ENCODE results near the gene CTTNBP2.

Gene CTTNBP2

DNA sequence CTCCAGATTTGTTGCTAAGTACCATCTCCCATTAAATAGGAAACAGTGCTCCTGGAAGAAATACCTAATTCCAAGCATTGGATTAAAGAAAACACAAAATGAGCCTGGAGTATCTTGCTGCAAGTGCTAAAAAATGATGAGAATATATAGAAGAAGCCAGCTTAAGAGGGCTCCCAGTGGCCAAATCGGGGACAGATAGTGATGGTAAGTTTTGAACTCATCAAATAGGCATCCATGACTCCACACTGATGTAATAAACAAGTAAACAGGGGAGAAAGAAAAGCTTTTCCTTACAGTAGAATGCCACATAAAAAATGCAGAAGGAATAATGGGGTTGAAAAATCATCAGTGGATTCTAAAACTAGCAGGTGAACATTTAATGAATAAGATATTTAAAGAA is 72.4 kb downstream of the CTTNBP2 start:
- peaks cover 15% of the 10 kb centered on the region for H3K4me1 ChIP-seq (ENCODE audit: control insufficient read depth, low read depth, low read length)
- H3K27me3 ChIP-seq (ENCODE audit: control insufficient read depth, insufficient read depth, low read length): no peaks in the 10 kb centered on the region
- H3K9me3 ChIP-seq (ENCODE audit: control insufficient read depth, low read depth, low read length): no peaks in the 10 kb centered on the region
- no peak overlapping the region for H3K9ac ChIP-seq (ENCODE audit: low read length)
- H3K36me3 ChIP-seq (ENCODE audit: control insufficient read depth, low read depth, low read length): no peaks in the 10 kb centered on the region
- no peak overlapping the region for H3K27ac ChIP-seq (ENCODE audit: low read length)
- no peak overlapping the region for H3K4me3 ChIP-seq (ENCODE audit: low read length)

DNA sequence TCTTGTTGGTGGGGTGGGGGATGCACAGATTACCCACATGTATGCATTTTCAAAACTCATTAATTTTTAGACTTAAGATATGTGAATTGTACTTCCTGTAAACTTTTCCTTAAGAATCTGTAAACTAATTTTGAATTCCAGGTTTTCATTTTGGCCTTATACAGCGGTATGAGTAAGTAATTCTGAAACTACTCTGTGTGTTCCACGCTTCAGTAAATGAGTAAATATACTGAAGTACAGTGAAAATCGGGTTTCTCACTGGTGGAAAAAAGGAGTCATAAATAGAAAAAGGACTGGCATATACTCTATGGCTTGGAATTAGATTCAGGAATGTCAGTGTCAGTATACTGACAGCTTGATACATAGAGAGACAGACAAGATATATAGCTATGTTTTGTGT is 72.8 kb downstream of the CTTNBP2 start:
- Histone ChIP-seq H3K9ac (ENCODE audit: low read length) (no peak overlapping the region), H3K9me3 (ENCODE audit: control insufficient read depth, low read depth, low read length) (no peaks in the 10 kb centered on the region), H3K4me3 (ENCODE audit: low read length) (no peak overlapping the region), H3K27ac (ENCODE audit: low read length) (no peak overlapping the region), H3K4me1 (ENCODE audit: control insufficient read depth, low read depth, low read length) (peaks cover 15% of the 10 kb centered on the region), H3K27me3 (ENCODE audit: control insufficient read depth, insufficient read depth, low read length) (no peaks in the 10 kb centered on the region), H3K36me3 (ENCODE audit: control insufficient read depth, low read depth, low read length) (no peaks in the 10 kb centered on the region)

- peaks cover 8% of the 10 kb centered on the region for H3K36me3 ChIP-seq (ENCODE audit: control insufficient read depth, low read depth, low read length)
- no peaks in the 10 kb centered on the region for H3K27me3 ChIP-seq (ENCODE audit: control insufficient read depth, insufficient read depth, low read length)
- peak overlapping the region; percentile 24 for H3K27ac ChIP-seq (ENCODE audit: low read length)
- no peaks in the 10 kb centered on the region for H3K9me3 ChIP-seq (ENCODE audit: control insufficient read depth, low read depth, low read length)
- peaks cover 15% of the 10 kb centered on the region for H3K4me1 ChIP-seq (ENCODE audit: control insufficient read depth, low read depth, low read length)
- no peak overlapping the region for H3K9ac ChIP-seq (ENCODE audit: low read length)
- no peak overlapping the region for H3K4me3 ChIP-seq (ENCODE audit: low read length)
Measured at GRCh38 chr7:117796889-117797288, 76.4 kb downstream of the CTTNBP2 start.

DNA sequence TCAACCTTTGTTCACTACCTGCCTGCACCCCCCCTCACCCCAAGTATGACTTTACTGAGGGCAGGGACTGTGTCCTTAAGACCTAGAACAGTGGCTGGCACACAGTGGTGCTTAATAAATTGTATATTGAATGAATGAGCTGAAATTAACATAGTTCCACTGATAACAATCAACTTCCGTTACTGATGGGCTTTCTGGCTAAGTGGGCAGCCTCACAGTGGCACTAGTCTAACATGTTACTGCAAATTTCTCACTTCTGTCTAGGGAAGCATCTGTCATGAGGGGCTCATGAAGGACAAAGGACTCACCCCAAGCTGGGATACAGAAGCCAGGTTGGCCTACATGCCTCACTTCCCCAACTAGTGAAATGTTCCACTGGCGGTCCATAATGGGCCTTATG is 79.3 kb downstream of the CTTNBP2 start:
- peaks cover 19% of the 10 kb centered on the region for H3K36me3 ChIP-seq (ENCODE audit: control insufficient read depth, low read depth, low read length)
- H3K9ac ChIP-seq (ENCODE audit: low read length): no peak overlapping the region
- no peak overlapping the region for H3K27ac ChIP-seq (ENCODE audit: low read length)
- peaks cover 9% of the 10 kb centered on the region for H3K4me1 ChIP-seq (ENCODE audit: control insufficient read depth, low read depth, low read length)
- no peaks in the 10 kb centered on the region for H3K27me3 ChIP-seq (ENCODE audit: control insufficient read depth, insufficient read depth, low read length)
- no peaks in the 10 kb centered on the region for H3K9me3 ChIP-seq (ENCODE audit: control insufficient read depth, low read depth, low read length)
- no peak overlapping the region for H3K4me3 ChIP-seq (ENCODE audit: low read length)

DNA sequence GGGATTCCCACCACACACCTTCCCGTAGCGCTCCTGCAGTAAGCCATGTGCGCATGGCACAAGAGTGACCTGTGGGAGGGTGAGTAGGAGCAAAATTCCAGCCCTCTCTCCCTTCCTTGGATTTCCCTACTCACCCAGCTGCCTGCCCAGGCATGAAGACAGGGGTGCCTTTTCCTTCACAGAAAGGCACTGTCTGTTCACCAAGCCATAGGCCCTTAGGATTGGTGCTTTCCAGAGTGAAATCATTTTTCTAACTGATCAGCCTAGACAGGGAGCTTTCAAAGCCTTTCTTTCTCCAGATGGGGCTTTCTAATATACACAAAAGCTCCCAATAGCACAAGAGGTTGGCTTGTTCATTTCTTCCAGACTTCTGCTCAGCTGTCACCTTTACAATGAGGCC is 79.7 kb downstream of the CTTNBP2 start:
- Histone ChIP-seq H3K9ac (ENCODE audit: low read length) (no peak overlapping the region), H3K4me3 (ENCODE audit: low read length) (no peak overlapping the region), H3K4me1 (ENCODE audit: control insufficient read depth, low read depth, low read length) (peaks cover 9% of the 10 kb centered on the region), H3K27me3 (ENCODE audit: control insufficient read depth, insufficient read depth, low read length) (no peaks in the 10 kb centered on the region), H3K36me3 (ENCODE audit: control insufficient read depth, low read depth, low read length) (peaks cover 19% of the 10 kb centered on the region), H3K27ac (ENCODE audit: low read length) (no peak overlapping the region), H3K9me3 (ENCODE audit: control insufficient read depth, low read depth, low read length) (no peaks in the 10 kb centered on the region)

DNA sequence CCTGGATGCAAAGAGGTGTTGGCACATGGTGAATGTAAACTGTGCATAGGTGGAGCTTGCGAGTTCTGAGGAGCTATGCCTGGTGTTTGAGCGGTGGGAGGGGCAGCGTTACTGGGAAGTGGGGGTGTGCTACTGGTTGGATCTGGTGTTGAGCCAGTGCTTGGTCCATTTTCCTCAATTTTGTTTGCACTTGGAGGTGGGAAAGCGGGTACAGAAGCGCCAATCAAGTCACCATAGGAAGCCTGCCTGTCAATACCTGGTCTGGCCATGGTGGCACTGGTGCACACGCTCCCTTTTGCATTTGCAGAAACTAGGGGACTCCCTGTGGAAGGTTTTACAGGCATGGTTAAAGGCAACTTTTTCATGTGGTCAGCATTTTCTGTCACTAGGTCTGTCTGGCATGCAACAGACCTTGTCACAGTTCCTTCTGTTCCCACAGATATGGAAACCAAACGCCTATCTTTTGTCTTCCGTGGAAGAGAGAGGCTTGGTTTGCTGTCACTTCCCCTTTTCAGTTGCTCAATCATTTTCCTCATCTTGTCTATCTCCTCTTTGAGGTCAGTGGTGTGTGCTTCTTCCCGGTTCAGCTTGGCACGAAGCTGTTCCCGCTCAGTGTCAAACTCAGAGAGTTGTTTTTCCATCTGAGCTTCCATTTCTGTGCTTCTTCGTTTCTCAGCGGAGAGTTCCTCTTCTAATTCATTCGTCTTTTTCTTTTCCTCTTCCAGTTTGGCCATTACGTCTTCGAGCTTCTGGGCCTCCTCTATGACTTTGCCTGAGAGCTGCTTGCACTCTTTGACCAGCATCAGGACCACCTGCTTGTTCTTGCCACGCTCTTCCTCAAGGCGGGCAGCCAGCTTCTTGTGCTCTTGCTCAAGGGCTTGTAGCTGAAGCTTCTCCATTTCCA is 81.1 kb downstream of the CTTNBP2 start:
- Histone ChIP-seq H3K4me3 (ENCODE audit: low read length) (no peak overlapping the region), H3K9ac (ENCODE audit: low read length) (no peak overlapping the region), H3K36me3 (ENCODE audit: control insufficient read depth, low read depth, low read length) (peaks cover 19% of the 10 kb centered on the region), H3K4me1 (ENCODE audit: control insufficient read depth, low read depth, low read length) (peaks cover 6% of the 10 kb centered on the region), H3K9me3 (ENCODE audit: control insufficient read depth, low read depth, low read length) (no peaks in the 10 kb centered on the region), H3K27me3 (ENCODE audit: control insufficient read depth, insufficient read depth, low read length) (no peaks in the 10 kb centered on the region), H3K27ac (ENCODE audit: low read length) (no peak overlapping the region)

DNA sequence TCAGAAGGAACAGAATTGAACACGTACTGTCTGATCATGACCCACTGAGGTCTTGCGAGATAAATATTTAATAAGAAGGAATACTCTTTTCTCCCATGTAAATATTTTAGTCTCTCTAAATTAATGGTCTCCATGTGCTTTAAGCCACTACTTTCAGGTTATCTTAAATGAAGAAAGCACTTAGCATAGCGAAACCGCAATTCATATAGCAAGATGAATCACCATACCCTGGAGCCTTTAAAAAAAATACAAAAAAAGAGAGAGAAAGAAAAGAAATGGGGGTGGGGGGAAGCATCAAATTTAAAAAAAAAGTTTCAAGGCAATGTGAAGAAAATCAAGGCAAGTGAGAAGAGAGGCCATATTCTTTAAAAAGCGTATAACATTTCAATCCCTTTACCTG is 82.5 kb downstream of the CTTNBP2 start:
- H3K27ac ChIP-seq (ENCODE audit: low read length): no peak overlapping the region
- H3K9ac ChIP-seq (ENCODE audit: low read length): no peak overlapping the region
- H3K4me1 ChIP-seq (ENCODE audit: control insufficient read depth, low read depth, low read length): no peaks in the 10 kb centered on the region
- no peaks in the 10 kb centered on the region for H3K9me3 ChIP-seq (ENCODE audit: control insufficient read depth, low read depth, low read length)
- H3K4me3 ChIP-seq (ENCODE audit: low read length): no peak overlapping the region
- peaks cover 19% of the 10 kb centered on the region for H3K36me3 ChIP-seq (ENCODE audit: control insufficient read depth, low read depth, low read length)
- H3K27me3 ChIP-seq (ENCODE audit: control insufficient read depth, insufficient read depth, low read length): no peaks in the 10 kb centered on the region

DNA sequence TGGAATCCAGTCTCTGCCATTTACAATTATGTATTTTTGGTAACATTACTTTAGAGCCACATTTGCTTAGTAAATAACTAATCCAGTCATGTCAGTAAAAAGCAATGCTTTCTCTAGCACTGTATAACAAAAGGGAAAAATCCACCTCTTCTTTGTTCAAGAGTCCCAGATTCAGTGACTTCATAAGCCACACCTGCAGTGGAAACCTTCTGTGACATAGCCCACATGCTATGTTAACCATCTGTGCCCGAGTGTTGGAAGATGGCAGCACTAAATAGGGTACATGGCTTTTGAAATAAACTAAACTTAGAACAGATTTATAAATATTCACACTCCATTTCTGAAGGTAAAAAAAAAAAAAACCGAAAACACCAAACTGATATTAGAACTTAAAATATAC is 83.0 kb downstream of the CTTNBP2 start:
- H3K36me3 ChIP-seq (ENCODE audit: control insufficient read depth, low read depth, low read length): peaks cover 19% of the 10 kb centered on the region
- no peaks in the 10 kb centered on the region for H3K4me1 ChIP-seq (ENCODE audit: control insufficient read depth, low read depth, low read length)
- H3K4me3 ChIP-seq (ENCODE audit: low read length): no peak overlapping the region
- no peak overlapping the region for H3K27ac ChIP-seq (ENCODE audit: low read length)
- H3K9ac ChIP-seq (ENCODE audit: low read length): no peak overlapping the region
- H3K9me3 ChIP-seq (ENCODE audit: control insufficient read depth, low read depth, low read length): no peaks in the 10 kb centered on the region
- no peaks in the 10 kb centered on the region for H3K27me3 ChIP-seq (ENCODE audit: control insufficient read depth, insufficient read depth, low read length)

DNA sequence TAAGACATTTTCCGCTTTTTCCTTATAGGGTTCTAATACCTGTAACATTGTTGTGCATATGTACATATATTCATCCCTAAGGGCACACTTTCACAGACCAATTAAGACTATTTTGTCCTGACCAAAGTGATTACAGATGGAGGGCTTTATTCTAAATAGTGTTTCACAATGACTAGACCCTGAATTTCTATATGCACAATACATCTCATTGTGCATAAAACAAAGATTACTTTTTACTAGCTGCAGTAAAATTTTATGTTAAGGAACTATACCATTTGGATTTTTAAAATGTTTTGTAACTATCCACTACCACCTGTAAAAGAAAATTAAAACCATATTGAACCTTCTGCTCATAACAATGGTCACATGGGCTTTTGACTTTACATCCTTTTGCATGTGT is 87.8 kb downstream of the CTTNBP2 start:
- Histone ChIP-seq H3K36me3 (ENCODE audit: control insufficient read depth, low read depth, low read length) (no peaks in the 10 kb centered on the region), H3K9ac (ENCODE audit: low read length) (no peak overlapping the region), H3K9me3 (ENCODE audit: control insufficient read depth, low read depth, low read length) (no peaks in the 10 kb centered on the region), H3K27me3 (ENCODE audit: control insufficient read depth, insufficient read depth, low read length) (no peaks in the 10 kb centered on the region), H3K4me1 (ENCODE audit: control insufficient read depth, low read depth, low read length) (no peaks in the 10 kb centered on the region), H3K4me3 (ENCODE audit: low read length) (no peak overlapping the region), H3K27ac (ENCODE audit: low read length) (no peak overlapping the region)

DNA sequence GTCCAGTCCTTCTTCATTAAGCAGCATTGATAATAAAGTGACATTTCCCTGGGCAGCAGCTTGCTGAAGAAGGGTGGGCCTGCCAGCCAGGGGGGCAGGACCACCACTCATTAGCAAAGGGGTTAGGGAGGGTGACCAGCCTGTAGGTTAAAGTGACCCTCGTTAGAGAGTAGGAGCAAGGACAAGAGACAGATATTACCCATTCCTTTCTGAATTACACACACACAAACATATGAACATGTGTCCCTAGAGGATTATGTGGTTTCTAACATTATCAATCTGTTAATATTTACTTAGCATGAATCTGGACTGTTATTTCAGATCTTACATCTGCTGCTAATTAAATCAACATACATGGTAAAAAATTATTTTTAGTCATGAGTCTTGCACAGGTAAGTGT is 88.9 kb downstream of the CTTNBP2 start:
- H3K27ac ChIP-seq (ENCODE audit: low read length): no peak overlapping the region
- H3K4me3 ChIP-seq (ENCODE audit: low read length): no peak overlapping the region
- H3K9ac ChIP-seq (ENCODE audit: low read length): no peak overlapping the region
- H3K9me3 ChIP-seq (ENCODE audit: control insufficient read depth, low read depth, low read length): no peaks in the 10 kb centered on the region
- H3K4me1 ChIP-seq (ENCODE audit: control insufficient read depth, low read depth, low read length): no peaks in the 10 kb centered on the region
- H3K36me3 ChIP-seq (ENCODE audit: control insufficient read depth, low read depth, low read length): no peaks in the 10 kb centered on the region
- no peaks in the 10 kb centered on the region for H3K27me3 ChIP-seq (ENCODE audit: control insufficient read depth, insufficient read depth, low read length)

DNA sequence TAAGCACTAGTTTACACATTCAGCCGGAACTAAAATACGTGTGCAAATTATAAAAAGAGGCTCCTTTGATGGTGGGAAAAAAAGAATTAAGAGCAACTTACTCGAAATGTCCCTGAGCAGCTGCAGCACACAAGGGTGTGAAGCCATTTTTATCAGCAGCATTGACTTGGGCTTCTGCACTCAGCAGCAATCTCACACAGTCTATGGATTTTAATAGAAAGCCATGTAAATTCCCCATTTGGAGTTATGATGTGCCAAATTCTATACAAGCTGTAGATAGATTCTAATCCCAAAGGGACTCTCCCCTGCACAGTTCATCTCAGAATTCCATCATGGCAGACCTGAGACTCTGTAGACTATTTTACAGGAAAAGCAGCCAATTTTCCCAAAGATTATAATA is 90.5 kb downstream of the CTTNBP2 start:
- Histone ChIP-seq H3K9me3 (ENCODE audit: control insufficient read depth, low read depth, low read length) (no peaks in the 10 kb centered on the region), H3K36me3 (ENCODE audit: control insufficient read depth, low read depth, low read length) (peaks cover 4% of the 10 kb centered on the region), H3K4me1 (ENCODE audit: control insufficient read depth, low read depth, low read length) (no peaks in the 10 kb centered on the region), H3K27ac (ENCODE audit: low read length) (no peak overlapping the region), H3K9ac (ENCODE audit: low read length) (no peak overlapping the region), H3K27me3 (ENCODE audit: control insufficient read depth, insufficient read depth, low read length) (no peaks in the 10 kb centered on the region), H3K4me3 (ENCODE audit: low read length) (no peak overlapping the region)

- H3K36me3 ChIP-seq (ENCODE audit: control insufficient read depth, low read depth, low read length): peaks cover 11% of the 10 kb centered on the region
- H3K9me3 ChIP-seq (ENCODE audit: control insufficient read depth, low read depth, low read length): no peaks in the 10 kb centered on the region
- H3K27ac ChIP-seq (ENCODE audit: low read length): no peak overlapping the region
- no peak overlapping the region for H3K9ac ChIP-seq (ENCODE audit: low read length)
- no peaks in the 10 kb centered on the region for H3K4me1 ChIP-seq (ENCODE audit: control insufficient read depth, low read depth, low read length)
- no peaks in the 10 kb centered on the region for H3K27me3 ChIP-seq (ENCODE audit: control insufficient read depth, insufficient read depth, low read length)
- no peak overlapping the region for H3K4me3 ChIP-seq (ENCODE audit: low read length)
Measured at GRCh38 chr7:117781707-117782106, 91.5 kb downstream of the CTTNBP2 start.

Data from iPS-18a (cell line).